NCI-H2081 treated with DMSO at 0.1 percent for 48 hours (cell line): ENCODE data around the gene ETDA.
"Not testable (repeated sequence)": the region's sequence is repeated elsewhere in the genome, so short reads cannot be mapped to it uniquely, and the experiment has no call there.

Source experiments
- DNase-seq: peaks from one replicate; lab custom pipeline; 2025; lab: John Stamatoyannopoulos, UW

ETDA gene

DNA sequence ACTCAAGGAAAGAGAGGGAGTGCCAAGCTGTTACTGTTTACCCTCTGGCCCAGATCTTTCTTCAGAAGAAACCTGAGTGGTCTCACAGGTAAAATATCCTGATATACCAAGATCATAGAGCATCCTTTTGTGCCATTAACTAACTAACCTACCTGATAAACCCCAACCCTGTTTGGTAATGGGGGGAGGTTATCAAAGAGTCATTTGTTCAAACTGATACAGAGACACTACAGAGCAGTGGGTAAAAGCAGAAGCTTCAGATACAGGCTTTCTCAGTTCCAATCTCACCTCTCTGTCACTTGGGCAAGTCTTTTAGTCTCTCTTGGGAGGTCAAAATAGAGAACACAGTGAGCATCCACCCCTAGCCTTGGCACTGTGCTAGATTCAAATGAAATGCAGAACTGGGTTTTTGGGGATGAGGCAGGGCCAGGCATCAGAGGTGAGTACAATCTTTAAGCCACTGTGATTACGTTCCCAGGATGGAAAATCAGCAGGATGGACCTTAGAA lies at the start of gene ETDA:
TSS of gene ETDA (plus strand) at position 51 of the 508 bp plus-strand sequence. CDS start 1,216 bp downstream, outside the sequence.
- not testable (repeated sequence) for DNase-seq

DNA sequence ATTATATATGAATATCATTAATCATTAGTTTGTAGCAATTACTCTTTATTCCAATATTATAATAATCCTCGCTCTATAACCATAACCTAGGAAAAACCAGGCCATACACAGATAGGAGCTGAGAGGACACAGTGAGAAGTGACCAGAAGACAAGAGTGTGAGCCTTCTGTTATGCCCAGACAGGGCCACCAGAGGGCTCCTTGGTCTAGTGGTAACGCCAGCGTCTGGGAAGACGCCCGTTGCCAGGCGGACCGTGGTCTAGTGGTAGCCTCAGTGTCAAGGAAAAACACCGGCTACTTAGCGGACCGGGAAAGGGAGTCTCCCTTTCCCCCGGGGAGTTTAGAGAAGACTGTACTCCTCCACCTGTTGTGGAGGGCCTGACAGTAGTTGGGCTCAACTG lies 45.4 kb upstream of the ETDA start:
- DNase-seq, result not testable (repeated sequence)

DNA sequence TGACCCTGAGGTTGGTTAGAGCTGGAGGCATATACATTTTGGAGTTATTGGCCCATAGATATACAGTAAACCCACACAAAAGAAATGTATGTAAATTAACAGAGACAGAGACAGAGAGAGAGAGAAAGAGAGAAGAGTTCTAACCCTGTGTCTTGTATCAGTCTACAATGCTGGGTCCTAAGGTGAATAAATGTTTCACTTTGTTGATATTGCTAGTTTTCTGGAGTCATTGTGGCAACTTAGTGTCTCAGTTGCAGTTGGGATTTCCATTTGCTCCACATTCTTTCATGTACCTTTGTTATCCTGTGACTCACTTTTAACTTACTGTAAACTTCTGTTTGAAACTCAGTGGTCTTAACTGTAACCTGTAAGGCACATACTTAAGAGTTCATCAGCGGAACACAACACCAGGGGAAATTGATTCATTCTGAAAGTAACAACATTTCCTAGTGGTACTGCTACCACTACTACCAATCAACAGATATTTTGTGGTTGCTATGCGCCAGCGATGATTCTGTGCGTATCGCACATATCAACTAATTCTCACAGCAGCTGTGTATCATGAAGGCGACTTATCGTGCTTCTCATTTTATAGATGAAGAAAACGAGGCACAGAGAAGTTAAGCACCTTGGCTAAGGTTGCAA lies 38.5 kb upstream of the ETDA start:
- no peak for DNase-seq

DNA sequence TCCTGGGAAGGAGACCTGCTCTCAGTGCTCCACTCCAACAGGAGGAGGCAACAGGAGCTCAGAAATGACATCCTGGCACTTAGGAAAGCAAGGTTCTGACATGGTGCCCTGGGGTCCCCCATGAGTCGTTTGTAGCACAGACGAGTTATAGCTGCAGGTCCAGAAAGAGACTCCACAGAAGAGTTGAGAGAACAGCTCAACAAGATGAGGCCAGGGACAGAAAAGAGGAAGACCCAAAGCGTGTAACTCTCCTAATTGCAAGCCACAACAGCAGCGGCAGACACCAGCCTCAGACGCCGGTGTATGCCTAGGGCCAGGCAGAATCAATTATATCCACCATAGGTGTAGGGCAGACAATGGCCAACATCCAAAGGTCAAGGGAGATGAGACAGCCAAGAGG lies 5.9 kb upstream of the ETDA start:
- DNase-seq, result not testable (repeated sequence)

DNA sequence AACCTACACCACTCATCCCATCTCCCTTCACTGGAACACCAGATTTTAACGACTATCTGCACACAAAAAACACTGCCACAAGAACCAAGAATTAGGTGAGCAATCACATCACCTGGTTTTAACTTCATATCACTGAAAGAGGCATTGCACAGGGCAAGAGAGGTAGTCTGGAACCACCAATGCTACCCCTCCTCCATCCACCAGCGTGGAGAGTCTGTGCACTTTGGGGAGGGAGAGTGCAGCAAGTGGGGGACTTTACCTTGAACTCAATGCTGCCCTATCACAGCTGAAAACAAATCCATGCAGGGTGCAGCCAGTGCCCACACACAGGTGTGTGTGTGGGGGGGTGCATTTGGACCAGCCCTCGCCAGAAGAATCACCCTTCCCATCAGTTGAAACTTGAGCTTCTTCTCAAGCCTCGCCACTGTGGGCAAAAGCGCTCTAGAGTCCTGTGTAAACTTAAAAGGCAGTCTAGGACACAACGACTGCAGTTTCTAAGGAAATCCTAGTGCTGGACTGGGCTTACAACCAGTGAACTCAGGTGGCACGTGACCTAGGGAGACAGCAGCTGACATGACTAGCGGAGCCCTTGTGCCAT lies 4.3 kb downstream of the ETDA start:
- not testable (repeated sequence) for DNase-seq

DNA sequence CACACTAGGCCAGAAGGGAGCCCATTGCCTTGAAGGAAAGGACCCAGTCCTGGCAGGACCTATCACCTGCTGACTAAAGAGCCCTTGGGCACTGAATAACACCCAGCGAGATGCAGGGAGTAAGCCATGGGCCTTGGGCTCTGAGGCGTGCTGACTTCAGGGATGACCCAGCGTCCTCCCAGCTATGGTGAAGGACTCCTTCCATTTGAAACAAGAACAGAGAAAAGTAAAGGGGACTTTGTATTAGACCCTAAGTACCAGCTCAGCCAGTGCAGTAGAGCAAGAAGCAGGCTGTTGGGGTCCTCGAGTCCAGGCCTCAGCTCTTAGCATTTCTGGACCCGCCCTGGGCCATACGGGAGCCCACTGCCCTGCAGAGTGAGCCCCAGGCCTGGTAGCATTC lies 5.1 kb downstream of the ETDA start:
- DNase-seq, result no peak

DNA sequence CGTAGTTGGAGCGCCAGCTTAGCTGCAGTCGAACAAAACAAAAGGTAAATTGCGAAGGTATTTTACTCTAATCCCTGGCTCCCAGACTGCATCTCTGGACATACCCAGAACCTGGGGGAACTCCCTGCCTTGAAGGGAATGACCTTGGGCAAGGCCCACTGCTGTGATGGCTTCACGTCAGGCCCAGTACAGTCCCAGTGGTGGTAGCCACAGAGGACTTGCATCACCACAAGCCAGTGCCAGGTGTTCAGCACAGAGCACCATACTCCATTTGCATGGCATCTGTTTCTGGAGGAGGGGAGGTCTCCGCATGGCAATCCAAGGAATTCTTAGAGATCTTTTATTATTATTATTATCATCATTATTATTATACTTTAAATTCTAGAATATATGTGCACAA lies 5.6 kb downstream of the ETDA start:
- no peak for DNase-seq

DNA sequence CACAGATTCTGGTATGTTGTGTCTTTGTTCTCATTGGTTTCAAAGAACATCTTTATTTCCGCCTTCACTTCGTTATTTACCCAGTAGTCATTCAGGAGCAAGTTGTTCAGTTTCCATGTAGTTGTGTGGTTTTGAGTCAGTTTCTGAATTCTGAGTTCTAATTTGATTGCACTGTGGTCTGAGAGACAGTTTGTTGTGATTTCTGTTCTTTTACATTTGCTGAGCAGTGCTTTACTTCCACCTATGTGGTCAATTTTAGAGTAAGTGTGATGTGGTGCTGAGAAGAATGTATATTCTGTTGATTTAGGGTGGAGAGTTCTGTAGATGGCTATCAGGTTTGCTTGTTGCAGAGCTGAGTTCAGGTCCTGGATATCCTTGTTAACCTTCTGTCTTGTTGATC lies 9.1 kb downstream of the ETDA start:
- not testable (repeated sequence) for DNase-seq

DNA sequence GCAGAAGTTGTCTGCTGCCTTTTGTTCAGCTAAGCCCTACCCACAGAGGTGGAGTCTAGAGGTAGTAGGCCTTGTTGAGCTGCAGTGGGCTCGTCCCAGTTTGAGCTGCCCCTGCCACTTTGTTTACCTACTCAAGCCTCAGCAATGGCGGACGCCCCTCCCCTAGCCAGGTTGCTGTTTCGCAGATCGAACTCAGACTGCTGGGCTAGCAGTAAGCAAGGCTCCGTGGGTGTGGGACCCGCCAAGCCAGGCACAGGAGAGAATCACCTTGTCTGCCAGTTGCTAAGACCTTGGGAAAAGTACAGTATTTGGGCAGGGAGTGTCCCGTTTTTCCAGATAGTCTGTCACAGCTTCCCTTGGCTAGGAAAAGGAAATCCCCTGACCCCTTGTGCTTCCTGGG lies 11.5 kb downstream of the ETDA start:
- not testable (repeated sequence) for DNase-seq

DNA sequence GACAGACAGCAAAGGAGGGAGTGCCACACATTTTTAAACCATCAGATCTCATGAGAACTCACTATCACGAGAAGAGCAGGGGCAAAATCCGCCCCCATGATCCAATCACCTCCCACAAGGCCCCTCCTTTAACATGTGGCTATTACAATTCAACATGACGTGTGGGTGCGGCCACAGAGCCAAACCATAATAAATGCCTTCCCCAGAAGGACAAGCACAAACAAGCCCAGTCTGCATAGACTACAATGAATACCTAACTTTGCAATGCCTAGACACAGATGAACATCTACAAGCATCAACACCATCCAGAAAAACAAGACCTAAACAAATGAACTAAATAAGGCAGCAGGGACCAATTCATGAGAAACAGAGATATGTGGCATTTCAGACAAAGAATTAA lies 12.3 kb downstream of the ETDA start:
- no peak for DNase-seq

DNA sequence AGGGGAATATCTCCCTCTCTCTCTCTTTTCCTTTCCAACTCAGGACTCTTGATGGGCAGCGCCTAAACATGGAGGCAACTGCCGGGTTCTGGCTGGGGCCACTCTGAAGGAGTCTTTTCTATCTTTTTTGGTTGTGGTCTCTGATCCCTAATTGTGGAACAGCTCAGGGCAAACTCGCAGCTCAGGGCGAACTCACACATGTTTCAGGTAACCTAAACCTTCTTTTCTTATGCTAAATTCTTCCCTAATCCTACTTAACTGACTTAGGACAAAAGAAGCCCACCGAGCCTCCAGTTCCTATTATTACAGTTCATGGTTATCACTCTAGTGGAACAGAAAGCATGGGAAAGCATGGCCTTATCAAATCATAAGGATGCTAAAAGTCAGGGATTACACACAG lies 21.3 kb downstream of the ETDA start:
- DNase-seq, result no peak

DNA sequence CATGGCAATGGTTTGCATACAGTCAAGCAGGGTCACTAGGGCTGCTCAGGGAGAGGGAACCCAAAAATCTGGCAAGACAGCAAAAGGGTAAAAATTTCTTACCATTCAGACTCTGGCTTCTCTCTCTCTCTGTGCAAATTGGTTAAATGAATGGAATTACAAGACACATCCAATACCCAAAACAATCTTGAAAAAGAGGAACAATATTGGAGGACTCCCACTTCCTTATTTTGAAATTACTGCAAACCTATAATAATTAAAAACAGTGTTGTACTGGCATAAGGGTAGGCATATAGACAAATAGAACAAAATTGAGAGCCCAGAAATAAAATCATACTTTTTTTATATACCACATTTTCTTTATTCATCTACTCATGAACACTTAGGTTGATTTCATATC lies 24.1 kb downstream of the ETDA start:
- DNase-seq, result no peak

DNA sequence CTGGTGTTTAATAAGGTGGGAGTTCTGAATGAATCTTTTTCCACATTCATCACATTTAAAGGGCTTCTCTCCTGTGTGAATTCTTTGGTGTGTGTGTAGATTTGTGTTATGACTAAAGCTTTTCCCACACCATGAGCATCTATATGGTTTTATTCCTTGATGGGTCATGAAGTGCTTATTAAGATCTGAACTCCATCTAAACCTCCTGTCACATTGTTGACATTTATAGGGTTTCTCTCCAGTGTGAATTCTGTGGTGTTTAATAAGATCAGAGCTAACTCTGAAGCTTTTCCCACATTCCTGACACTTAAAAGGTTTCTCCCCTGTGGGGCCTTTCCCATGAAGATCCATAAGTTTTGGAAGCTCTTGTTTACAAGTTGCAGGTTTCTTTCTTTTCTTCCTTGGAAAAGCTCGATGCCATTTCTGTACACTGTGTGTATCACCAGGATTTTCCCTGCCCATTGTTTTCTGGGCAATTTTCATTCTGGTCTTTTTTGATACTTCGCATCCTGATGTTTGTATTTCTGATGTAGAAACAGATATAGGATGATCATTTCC lies 35.5 kb downstream of the ETDA start:
- DNase-seq, result no peak

DNA sequence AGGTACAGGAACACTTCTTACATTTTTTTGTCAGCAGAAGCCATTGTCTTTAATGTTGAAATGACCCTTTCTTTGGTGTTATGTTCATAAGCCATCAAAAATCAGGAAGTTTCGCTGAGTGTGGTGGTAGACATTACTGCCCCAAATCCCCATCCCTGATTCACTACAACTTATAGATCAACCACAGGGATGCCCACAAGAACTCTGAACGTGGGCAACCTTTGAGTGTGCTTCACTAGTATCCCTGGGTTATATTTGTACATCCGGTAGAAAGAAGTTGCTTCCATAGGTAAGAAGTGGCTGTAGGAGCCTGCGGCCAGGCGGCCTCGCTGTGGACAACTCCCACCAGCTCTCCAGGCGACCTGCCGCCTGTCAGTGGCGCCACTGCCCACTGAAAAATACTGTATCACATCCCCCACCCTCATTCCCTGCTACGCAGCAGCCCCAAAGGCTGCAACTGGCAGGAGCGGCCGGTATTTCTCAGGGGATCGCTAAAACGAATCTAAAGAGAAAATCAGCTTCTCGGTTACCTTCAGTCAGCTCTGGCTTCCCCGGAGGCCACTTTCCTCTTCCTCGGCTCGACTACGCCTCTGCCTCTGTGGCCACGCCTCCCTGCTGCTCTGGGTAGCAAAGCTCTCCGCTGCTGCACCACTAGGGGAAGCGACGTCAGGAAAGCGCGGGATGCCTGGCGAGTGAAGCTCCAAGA lies 43.5 kb downstream of the ETDA start:
- no peak for DNase-seq

DNA sequence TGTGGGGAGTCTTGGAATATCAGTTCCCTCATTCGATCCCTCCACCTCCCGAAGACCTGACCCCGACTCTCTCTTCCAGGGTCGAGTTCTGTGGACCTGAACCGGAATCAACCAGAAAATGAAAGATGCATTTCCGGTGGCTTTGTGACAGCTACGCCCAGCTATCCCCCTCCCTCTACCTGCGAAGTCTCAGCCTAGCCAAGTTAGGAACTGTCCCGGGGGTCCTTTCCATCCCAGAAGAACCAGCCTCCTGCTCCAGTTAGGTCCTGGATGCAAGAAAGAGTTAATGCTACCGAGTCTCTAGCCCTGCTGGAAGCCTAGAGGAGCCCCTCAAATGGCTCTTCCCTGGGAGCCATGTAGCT lies 44.1 kb downstream of the ETDA start:
- no peak for DNase-seq

DNA sequence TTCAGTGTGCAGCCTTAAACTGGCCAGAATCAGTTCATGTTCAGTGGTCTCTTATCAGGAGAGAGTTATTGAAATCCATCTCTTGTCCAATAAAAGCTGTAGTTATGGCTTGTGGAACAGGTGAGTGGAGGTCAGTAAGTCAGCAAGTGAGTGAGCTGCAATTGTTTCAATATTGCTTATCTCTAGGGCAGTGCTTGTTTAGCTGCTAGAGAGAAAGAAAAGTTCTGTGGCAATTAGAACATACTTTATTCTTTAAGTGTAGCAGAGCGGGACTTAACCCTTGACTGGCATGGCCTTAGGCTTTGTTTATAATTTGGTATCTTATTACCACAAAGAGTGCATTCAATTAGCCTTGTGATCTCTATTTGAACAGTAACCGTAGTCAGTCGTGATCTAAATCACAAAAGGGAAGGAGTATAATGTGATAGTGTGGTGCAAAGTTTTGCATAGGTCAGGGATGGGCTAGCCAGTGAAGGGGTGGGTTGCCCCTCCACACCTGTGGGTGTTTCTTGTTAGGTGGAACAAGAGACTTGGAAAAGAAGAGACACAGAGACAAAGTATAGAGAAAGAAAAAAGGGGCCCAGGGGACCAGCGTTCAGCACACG lies 50.5 kb downstream of the ETDA start:
- DNase-seq, result no peak
